K562 (cell line): Measurements from ENCODE around the gene VWA3B. TPM values are rescaled to one million over a fixed set of nuclear protein-coding genes. Genes with fewer than 3 reads are reported as not detected.

Experiments used
- ATAC-seq: fragments of 200-7000 bp; cut with Tn5 transposase; 3 replicates; pipeline ENCODE4 v1.9.1; 2020; ENCODE audit warnings: moderate library complexity
- BruUV-seq: library from RNA; stranded (reverse); fragments of 400-500 nt; replicated peaks from 2 replicates; lab custom pipeline; 2021; lab: Mats Ljungman, UMichigan
- CTCF ChIA-PET: fragments of 300-600 bp; formaldehyde crosslinking; extraction: SDS; loops from one replicate; lab custom pipeline; 2021; ENCODE audit warnings: low intra/inter-chr PET ratio; lab: Yijun Ruan, JAX
- POLR2A ChIA-PET: fragments of 300-600, 350-650 bp; sonication (Branson Sonifier 250); formaldehyde crosslinking; extraction: SDS; loops from one replicate; lab custom pipeline; 2021; ENCODE audit warnings: antibody characterized with exemption, inconsistent platforms; lab: Yijun Ruan, JAX
- DNase-seq, 4 experiments: peaks; one replicate each; pipeline versions ENCODE4 v3.0.0 to v3.0.0-alpha.2; 2011 to 2018; ENCODE audit warnings: low spot score in 3 of 4, mixed read lengths in 3 of 4; ENCODE audit errors: extremely low read depth in 1 of 4
- FAIRE-seq: peaks from 2 replicates; lab custom pipeline; 2011; peaks lifted over from hg19 to GRCh38; lab: Jason Lieb, UNC
- H2AFZ ChIP-seq: 2 replicates; pipeline ENCODE4 v1.6.0; 2011; ENCODE audit warnings: low read depth, low read length, control low read depth, inconsistent platforms
- H3K27ac ChIP-seq: fragments of 200-600 bp; 3 replicates; pipeline ENCODE4 v1.8.0; 2011; ENCODE audit warnings: low read depth, mild to moderate bottlenecking, control low read depth, inconsistent platforms, low read length, moderate library complexity, mixed read lengths; ENCODE audit errors: extremely low read depth
- H3K27me3 ChIP-seq, 2 experiments: fragments of 300-600 bp in 1 of 2; 2 replicates in 1 of 2; 3 replicates in 1 of 2; pipeline versions ENCODE4 v1.6.0 to v1.8.0; 2011; ENCODE audit warnings: inconsistent platforms in 2 of 2, low read length in 2 of 2, mild to moderate bottlenecking in 1 of 2, mixed read lengths in 1 of 2, moderate library complexity in 1 of 2; ENCODE audit not compliant: control insufficient read depth in 2 of 2, insufficient read depth in 2 of 2
- H3K36me3 ChIP-seq: fragments of 300-600 bp; 3 replicates; pipeline ENCODE4 v1.8.0; 2011; ENCODE audit warnings: mild to moderate bottlenecking, low read length, inconsistent platforms; ENCODE audit not compliant: control insufficient read depth, insufficient read depth
- H3K4me1 ChIP-seq, 2 experiments: fragments of 200-600 bp in 1 of 2; replicated peaks in 1 of 2; 2 replicates in 1 of 2; 3 replicates in 1 of 2; pipeline versions ENCODE4 v1.5.1 to v1.8.0; 2011; ENCODE audit warnings: inconsistent platforms in 2 of 2, low read length in 2 of 2, mild to moderate bottlenecking in 1 of 2, mixed read lengths in 1 of 2, moderate library complexity in 1 of 2; ENCODE audit not compliant: control insufficient read depth in 2 of 2, insufficient read depth in 2 of 2
- H3K4me2 ChIP-seq: 2 replicates; pipeline ENCODE4 v1.6.1; 2011; ENCODE audit warnings: low read length, control low read depth, inconsistent platforms, mixed read lengths; ENCODE audit not compliant: insufficient read depth
- H3K4me3 ChIP-seq: fragments of 200-600 bp; sonication (generic), shearing (Covaris generic); 2 replicates; pipeline ENCODE4 v1.5.1; 2016; ENCODE audit warnings: control low read depth, inconsistent platforms
- H3K79me2 ChIP-seq: fragments of 200-600 bp; 3 replicates; pipeline ENCODE4 v1.8.0; 2011; ENCODE audit warnings: low read length, inconsistent platforms; ENCODE audit not compliant: control insufficient read depth, insufficient read depth
- H3K9ac ChIP-seq, 2 experiments: 2 replicates each; pipeline versions ENCODE4 v1.6.0 to v1.6.1; 2011; ENCODE audit warnings: low read depth in 2 of 2, low read length in 2 of 2, control low read depth in 1 of 2, inconsistent platforms in 1 of 2, mild to moderate bottlenecking in 1 of 2, mixed read lengths in 1 of 2; ENCODE audit not compliant: insufficient read depth in 1 of 2
- H3K9me1 ChIP-seq: one replicate; pipeline ENCODE4 v1.6.0; 2011; ENCODE audit warnings: inconsistent platforms, mild to moderate bottlenecking, low read length, moderate library complexity; ENCODE audit not compliant: control insufficient read depth, insufficient read depth
- H3K9me3 ChIP-seq: replicated peaks from 2 replicates; pipeline ENCODE4 v1.5.1; 2011; ENCODE audit warnings: low read depth, low read length, inconsistent platforms; ENCODE audit not compliant: control insufficient read depth, insufficient read depth
- H4K20me1 ChIP-seq: replicated peaks from 2 replicates; pipeline ENCODE4 v1.6.1; 2011; ENCODE audit warnings: low read length, inconsistent platforms, mixed read lengths; ENCODE audit not compliant: control insufficient read depth, insufficient read depth
- CEBPG ChIP-seq, 3 experiments: fragments of 200-800 bp in 1 of 3; sonication (Bioruptor generic) in 1 of 3; sonication (generic) in 1 of 3; formaldehyde crosslinking in 1 of 3; IDR thresholded peaks in 2 of 3; conservative IDR thresholded peaks in 1 of 3; 2 replicates each; pipeline versions ENCODE4 v1.6.1 to v1.8.0; 2016 to 2022; ENCODE audit warnings: missing compliant biosample characterization in 2 of 3, missing genetic modification characterization in 2 of 3, mild to moderate bottlenecking in 1 of 3, missing genetic modification reagents in 1 of 3
- ELK1 ChIP-seq: sonication (generic); formaldehyde crosslinking; IDR thresholded peaks from 2 replicates; pipeline ENCODE4 v1.8.1; 2022; ENCODE audit warnings: missing genetic modification reagents
- FOXM1 ChIP-seq, 2 experiments: fragments of 450-650 bp in 1 of 2; sonication (generic) in 1 of 2; formaldehyde crosslinking in 1 of 2; IDR thresholded peaks; 2 replicates each; pipeline versions ENCODE4 v1.6.1 to v1.9.0; 2017 to 2022; ENCODE audit warnings: low read depth in 2 of 2, mild to moderate bottlenecking in 2 of 2, missing genetic modification reagents in 1 of 2, moderate library complexity in 1 of 2
- HDAC2 ChIP-seq: fragments of 450-650 bp; IDR thresholded peaks from 2 replicates; pipeline ENCODE4 v1.6.1; 2016; ENCODE audit warnings: mild to moderate bottlenecking
- MTA3 ChIP-seq: fragments of 450-650 bp; formaldehyde crosslinking; IDR thresholded peaks from 2 replicates; pipeline ENCODE4 v1.6.1; 2017; ENCODE audit warnings: mild to moderate bottlenecking, borderline replicate concordance
- NR2C1 ChIP-seq, 2 experiments: fragments of 450-650 bp; IDR thresholded peaks; 2 replicates each; pipeline ENCODE4 v1.6.1; 2017; ENCODE audit warnings: mild to moderate bottlenecking in 2 of 2, antibody characterized with exemption in 1 of 2, inconsistent platforms in 1 of 2, missing compliant biosample characterization in 1 of 2, missing genetic modification characterization in 1 of 2
- ZFP91 ChIP-seq: sonication (generic); formaldehyde crosslinking; IDR thresholded peaks from 2 replicates; pipeline ENCODE4 v1.8.0; 2022; ENCODE audit warnings: mild to moderate bottlenecking, missing genetic modification reagents
- ZNF311 ChIP-seq: fragments of 250-450 bp; sonication (Bioruptor Pico); IDR thresholded peaks from 2 replicates; pipeline ENCODE4 v1.4.0; 2020; ENCODE audit warnings: mild to moderate bottlenecking, moderate library complexity
- WGBS: fragments of 100-300 bp; shearing (Covaris generic); methylation state at CpG from one replicate; pipeline ENCODE4 v1.1.6; 2016; ENCODE audit warnings: low coverage, mixed read lengths; ENCODE audit not compliant: insufficient coverage; ENCODE audit errors: missing lambda C conversion rate; 5-methylcytosine and 5-hydroxymethylcytosine counted together
- in situ Hi-C: fragments of 300-500 bp; cut with MboI; formaldehyde crosslinking; loops from 4 replicates; pipeline ENCODE4 v1.15.0; 2018; ENCODE audit warnings: inconsistent platforms, mixed read lengths
- intact Hi-C: fragments of 100-400 bp; cut with micrococcal nuclease; formaldehyde crosslinking; loops from 2 replicates; pipeline ENCODE4 v1.14.2; 2022
- polyA plus RNA-seq, 8 experiments: library from polyadenylated mRNA; depleted of rRNA in 4 of 8; stranded (reverse) in 5 of 8; unstranded in 3 of 8; fragments of >200 nt; fragmentation: Nextera tagmentation in 2 of 8; fragmentation: Illumina TruSeq in 1 of 8; extraction: Ambion mirVana in 2 of 8; extraction: Trizol in 1 of 8; gene quantifications; 2 replicates each; pipeline versions ENCODE4 v1.2.1 to v1.2.3, GENCODE V29; 2011 to 2014; ENCODE audit warnings: inconsistent platforms in 1 of 8, missing spikeins in 1 of 8
- total RNA-seq, 7 experiments: library from RNA; depleted of rRNA in 6 of 7; stranded (reverse); fragments of >200 nt in 6 of 7; fragmentation: Illumina TruSeq in 2 of 7; extraction: Trizol in 2 of 7; gene quantifications; 2 replicates each; pipeline versions ENCODE4 v1.2.1 to v1.2.3, GENCODE V29; 2011 to 2021; ENCODE audit warnings: low replicate concordance in 1 of 7

The VWA3B gene
- total and polyA plus RNA-seq, 9 of the 15 experiments (the other 6 are each of a cell fraction or from before 2014, with no cell fraction given), result not detected

- TF ChIP-seq ZFP91 (CRISPR knock-in tag) (no peak), NR2C1 (IDR thresholded peaks at IDR 0.05) (no peak), NR2C1 (tag; IDR thresholded peaks at IDR 0.05) (no peak)
Measured at GRCh38 chr2:98277162-98277859, 190.3 kb downstream of the VWA3B start (continued).

GRCh38 chr2:98278074-98278473 lies 191.1 kb downstream of the VWA3B start:
- no peak overlapping the region for H3K4me3 ChIP-seq
- 2% methylated on average over 7 of the region's 7 CpGs for WGBS
- peaks cover 10 to 23% of the 10 kb centered on the region in 2 experiments; a peak in 4 of 5 replicates for H3K27me3 ChIP-seq
- no peaks in the 10 kb centered on the region for H3K9me3 ChIP-seq
- no peaks in the 10 kb centered on the region for H3K36me3 ChIP-seq
- no peak overlapping the region for H2AFZ ChIP-seq
- TF ChIP-seq ZNF311 (no peak), ELK1 (CRISPR knock-in tag) (no peak), FOXM1 (IDR thresholded peaks at IDR 0.05; ENCODE audit: low read depth) (no peak), FOXM1 (CRISPR knock-in tag; IDR thresholded peaks at IDR 0.05; ENCODE audit: low read depth) (no peak), MTA3 (no peak), CEBPG (CRISPR knock-in tag; IDR thresholded peaks at IDR 0.05) (no peak), CEBPG (tag; conservative IDR thresholded peaks at IDR 0.05 in 1 of 2, IDR thresholded peaks at IDR 0.05 in 1 of 2) (no peak), HDAC2 (no peak)
- TF ChIP-seq, all 486 proteins: peak for 0
- DNase-seq, result no peak
- H4K20me1 ChIP-seq, result no peaks in the 10 kb centered on the region
- in situ Hi-C loops (no loop called here), intact Hi-C loops (no loop called here)
- no peak for ATAC-seq
- no TSS peak for BruUV-seq
- H3K79me2 ChIP-seq, result no peaks in the 10 kb centered on the region
- no peak overlapping the region for H3K4me2 ChIP-seq
- no peaks in the 10 kb centered on the region for H3K4me1 ChIP-seq
- H3K9ac ChIP-seq, result no peak overlapping the region
- POLR2A ChIA-PET, result no interaction called here
- CTCF ChIA-PET, result no interaction called here
- H3K9me1 ChIP-seq, result no peaks in the 10 kb centered on the region
- no peak overlapping the region for H3K27ac ChIP-seq
- no peak for FAIRE-seq
